Vagina (tissue), 2 donors: ENCODE data around the gene DROSHA.

Experiments
- POLR2A ChIP-seq, 2 donors: fragments of 450-650 bp; IDR thresholded peaks; one replicate each; pipeline ENCODE4 v1.6.1; 2017; ENCODE audit warnings: antibody characterized with exemption in 2 of 2, mild to moderate bottlenecking in 2 of 2, moderate library complexity in 2 of 2
- POLR2AphosphoS5 ChIP-seq, 2 donors: sonication (generic); formaldehyde crosslinking; IDR thresholded peaks; one replicate each; pipeline ENCODE4 v1.9.0; 2017; ENCODE audit warnings: antibody characterized with exemption in 2 of 2, mild to moderate bottlenecking in 2 of 2, low read depth in 1 of 2; ENCODE audit not compliant: insufficient read depth in 1 of 2
- TF ChIP-seq, protein P1 (sequence below), 3 experiments: fragments of 450-650 bp in 2 of 3; fragments of 200-600 bp in 1 of 3; sonication (generic) in 1 of 3; IDR thresholded peaks; one replicate each; pipeline ENCODE4 v1.5.1; 2017 to 2019; ENCODE audit warnings: antibody characterized with exemption in 3 of 3, mild to moderate bottlenecking in 2 of 3, moderate library complexity in 2 of 3

DNA sequence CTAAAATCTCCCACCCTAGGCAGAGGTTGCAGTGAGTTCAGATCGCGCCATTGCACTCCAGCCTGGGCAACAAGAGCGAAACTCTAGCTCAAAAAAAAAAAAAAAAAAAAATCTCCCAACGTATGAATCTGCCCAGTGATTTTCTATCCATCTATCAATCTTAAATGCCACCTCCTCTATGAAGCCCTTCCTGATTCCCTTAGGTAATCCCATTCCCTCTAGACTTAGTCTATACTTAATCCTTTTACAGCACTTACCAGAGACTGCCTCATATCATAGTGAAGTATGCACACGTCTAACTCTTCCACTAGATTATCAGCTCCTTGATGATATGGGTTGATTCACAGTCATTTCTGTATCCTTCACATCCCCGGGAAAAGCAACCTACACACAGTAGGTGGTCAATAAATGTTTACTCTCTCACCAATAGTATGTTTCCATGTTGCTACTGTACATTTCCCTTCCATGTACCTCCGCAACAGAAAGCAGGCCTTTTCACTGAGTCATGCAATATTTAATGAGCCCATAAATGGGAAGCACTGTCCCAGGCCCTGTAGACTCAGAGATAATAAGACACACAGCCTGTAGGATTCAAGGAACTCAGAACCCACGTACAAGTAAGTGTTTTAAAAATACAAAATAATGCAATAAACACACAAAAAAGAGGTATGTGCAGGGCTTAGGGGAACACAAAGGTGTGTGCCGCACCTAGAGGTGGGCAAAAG lies 1.2 kb downstream of the DROSHA start:
- TF ChIP-seq POLR2A (IDR thresholded peaks at IDR 0.05) (no peak), POLR2AphosphoS5 (IDR thresholded peaks at IDR 0.05; ENCODE audit: insufficient read depth in 1 of 2, low read depth in 1 of 2) (no peak)
- TF ChIP-seq, protein P1, sequence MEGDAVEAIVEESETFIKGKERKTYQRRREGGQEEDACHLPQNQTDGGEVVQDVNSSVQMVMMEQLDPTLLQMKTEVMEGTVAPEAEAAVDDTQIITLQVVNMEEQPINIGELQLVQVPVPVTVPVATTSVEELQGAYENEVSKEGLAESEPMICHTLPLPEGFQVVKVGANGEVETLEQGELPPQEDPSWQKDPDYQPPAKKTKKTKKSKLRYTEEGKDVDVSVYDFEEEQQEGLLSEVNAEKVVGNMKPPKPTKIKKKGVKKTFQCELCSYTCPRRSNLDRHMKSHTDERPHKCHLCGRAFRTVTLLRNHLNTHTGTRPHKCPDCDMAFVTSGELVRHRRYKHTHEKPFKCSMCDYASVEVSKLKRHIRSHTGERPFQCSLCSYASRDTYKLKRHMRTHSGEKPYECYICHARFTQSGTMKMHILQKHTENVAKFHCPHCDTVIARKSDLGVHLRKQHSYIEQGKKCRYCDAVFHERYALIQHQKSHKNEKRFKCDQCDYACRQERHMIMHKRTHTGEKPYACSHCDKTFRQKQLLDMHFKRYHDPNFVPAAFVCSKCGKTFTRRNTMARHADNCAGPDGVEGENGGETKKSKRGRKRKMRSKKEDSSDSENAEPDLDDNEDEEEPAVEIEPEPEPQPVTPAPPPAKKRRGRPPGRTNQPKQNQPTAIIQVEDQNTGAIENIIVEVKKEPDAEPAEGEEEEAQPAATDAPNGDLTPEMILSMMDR (IDR thresholded peaks at IDR 0.05): no peak
